Esophagus squamous epithelium (tissue), 5 donors: ENCODE data around the gene HEATR1. TPM values are rescaled to one million over a fixed set of nuclear protein-coding genes. Genes with fewer than 3 reads are reported as not detected.

Experiments
- DNase-seq: peaks from one replicate; lab custom pipeline; 2025; lab: John Stamatoyannopoulos, UW
- H3K27ac ChIP-seq, 4 donors: fragments of 200-600 bp; sonication (generic); one replicate each; pipeline ENCODE4 v1.5.1; 2016 to 2019; ENCODE audit warnings: mild to moderate bottlenecking in 1 of 4
- H3K27me3 ChIP-seq, 4 donors: fragments of 200-600 bp; sonication (generic); 1 replicate in 3 of 4; 2 replicates in 1 of 4; pipeline versions ENCODE4 v1.5.1 to v1.6.0; 2017 to 2021; ENCODE audit warnings: antibody characterized with exemption in 1 of 4
- H3K36me3 ChIP-seq, 3 donors: fragments of 200-600 bp; sonication (generic); one replicate each; pipeline ENCODE4 v1.5.1; 2016 to 2019
- H3K4me1 ChIP-seq, 3 donors: fragments of 200-600 bp; sonication (generic); one replicate each; pipeline ENCODE4 v1.5.1; 2017 to 2019
- H3K4me3 ChIP-seq, 4 donors: fragments of 200-600 bp; sonication (generic); 1 replicate in 3 of 4; 2 replicates in 1 of 4; pipeline ENCODE4 v1.5.1; 2016 to 2019; ENCODE audit warnings: mild to moderate bottlenecking in 2 of 4, moderate library complexity in 1 of 4
- H3K9me3 ChIP-seq, 3 donors: fragments of 200-600 bp; sonication (generic); one replicate each; pipeline ENCODE4 v1.5.1; 2016 to 2019
- CTCF ChIP-seq, 6 experiments: fragments of 450-650 bp in 4 of 6; fragments of 200-600 bp in 2 of 6; sonication (generic) in 2 of 6; IDR thresholded peaks; one replicate each; pipeline ENCODE4 v1.5.1; 2016 to 2019; ENCODE audit warnings: antibody characterized with exemption in 6 of 6, mild to moderate bottlenecking in 4 of 6, moderate library complexity in 4 of 6
- POLR2A ChIP-seq, 4 donors: fragments of 450-650 bp; IDR thresholded peaks; one replicate each; pipeline ENCODE4 v1.6.1; 2017; ENCODE audit warnings: antibody characterized with exemption in 4 of 4, mild to moderate bottlenecking in 4 of 4, moderate library complexity in 3 of 4
- WGBS, 2 donors: methylation state at CpG; one replicate each; pipeline ENCODE4 v1.1.5; 2018; 5-methylcytosine and 5-hydroxymethylcytosine counted together
- intact Hi-C: fragments of 100-400 bp; cut with DNase I; formaldehyde crosslinking; loops from one replicate; pipeline ENCODE4 v1.15.0; 2022
- total RNA-seq, 4 donors: library from RNA; depleted of rRNA; stranded (reverse); fragments of >200 nt; gene quantifications; one replicate each; pipeline ENCODE4 v1.1.0, GENCODE V29; 2016
- donor health status: DM: yes; HTN: yes; CAD: no.

HEATR1 gene
- total RNA-seq, 4 donors from 2014 or later = 12.4 to 38.9 (median 23.9) TPM

DNA sequence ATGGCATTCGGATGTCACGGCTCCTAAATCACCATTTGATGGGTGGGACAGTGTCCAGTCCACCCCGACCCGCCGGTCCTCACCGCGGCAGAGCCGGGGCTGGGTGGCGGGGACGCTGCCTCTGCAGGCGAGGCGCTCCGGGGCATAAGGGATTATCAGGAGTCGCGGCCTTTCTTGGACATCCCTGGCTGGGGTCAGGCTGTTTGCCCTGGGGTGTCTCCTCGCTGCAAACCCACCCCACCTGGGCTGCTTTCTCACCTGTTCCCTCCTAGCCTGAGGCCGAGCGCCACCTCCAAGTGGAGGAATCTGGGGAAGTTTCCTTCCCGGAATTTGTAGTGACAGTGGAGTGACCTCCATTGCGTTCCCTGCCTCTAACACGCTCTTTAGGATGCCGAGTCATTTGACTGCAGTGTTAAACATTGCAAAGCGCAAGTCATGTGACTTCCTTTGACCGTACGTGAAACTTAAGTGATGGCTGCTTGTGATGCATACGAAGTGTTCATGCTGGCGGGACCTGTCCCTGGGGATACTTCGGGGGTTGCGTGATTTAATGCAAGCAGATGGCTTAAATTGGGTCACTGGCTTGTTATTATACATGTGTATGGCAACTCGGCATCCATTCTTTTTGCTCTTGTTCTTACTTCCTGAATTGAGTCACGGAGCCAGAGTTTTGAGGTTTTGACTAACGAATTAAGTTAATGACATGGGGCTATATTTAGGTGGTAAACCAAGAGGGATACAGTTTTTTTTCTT, 80.0 kb downstream of the HEATR1 start:
- DNase-seq = no peak
- peaks cover 0 to 37% (median 0%) of the 10 kb centered on the region in 3 donors for H3K36me3 ChIP-seq
- H3K4me3 ChIP-seq = peak overlapping the region; percentile 69 to 97 (median 84)
- TF ChIP-seq CTCF (IDR thresholded peaks at IDR 0.05) (no peak), POLR2A (IDR thresholded peaks at IDR 0.05) (peak in 1 of 4 donors; percentile 58)
- peak overlapping the region; percentile 87 to 95 (median 92) for H3K27ac ChIP-seq
- no peaks in the 10 kb centered on the region for H3K27me3 ChIP-seq
- no peaks in the 10 kb centered on the region for H3K9me3 ChIP-seq
- H3K4me1 ChIP-seq = peaks cover 4 to 20% (median 8%) of the 10 kb centered on the region in 3 donors
- intact Hi-C loops = no loop called here
- 0 to 1% methylated on average over 14 to 15 of the region's 32 CpGs for WGBS, 2 donors

DNA sequence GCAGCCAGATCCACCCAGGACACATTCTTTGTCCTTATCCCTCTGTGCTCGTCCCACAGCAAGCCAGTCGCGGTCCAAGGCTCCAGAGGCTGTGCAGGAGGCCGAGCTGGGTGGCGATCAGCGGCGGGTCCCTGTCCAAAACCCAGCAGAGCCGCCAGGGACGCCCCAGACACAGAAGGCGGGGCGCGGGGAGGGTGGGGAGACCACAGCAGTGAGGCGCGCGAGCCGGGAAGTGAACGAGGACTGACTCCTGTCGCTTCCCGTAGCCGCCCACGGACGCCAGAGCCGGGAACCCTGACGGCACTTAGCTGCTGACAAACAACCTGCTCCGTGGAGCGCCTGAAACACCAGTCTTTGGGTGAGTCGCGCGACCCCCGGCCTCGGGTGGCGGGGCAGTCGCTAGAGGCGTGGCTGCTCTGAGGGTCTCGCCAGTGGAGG, 80.6 kb downstream of the HEATR1 start, which contains the start of gene LGALS8:
LGALS8 (plus strand) TSS at position 279 of the 438 bp plus-strand sequence. CDS start 2,089 bp downstream, outside the sequence.
- H3K4me1 ChIP-seq = peaks cover 4 to 20% (median 8%) of the 10 kb centered on the region in 3 donors
- intact Hi-C loops = no loop called here
- peak; percentile 41 for DNase-seq
- WGBS, 2 donors = no CpG with 5 or more reads among the region's 35 CpGs
- no peaks in the 10 kb centered on the region for H3K9me3 ChIP-seq
- H3K36me3 ChIP-seq = peaks cover 0 to 31% (median 0%) of the 10 kb centered on the region in 3 donors
- peak within 1 kb of the TSS; percentile 69 to 97 (median 84) for H3K4me3 ChIP-seq
- TF ChIP-seq POLR2A (IDR thresholded peaks at IDR 0.05) (peak in 1 of 4 donors; percentile 26), CTCF (IDR thresholded peaks at IDR 0.05) (peak in 1 of 6 experiments; percentile 13)
- no peaks in the 10 kb centered on the region for H3K27me3 ChIP-seq
- H3K27ac ChIP-seq = peak within 1 kb of the TSS; percentile 87 to 95 (median 92)

DNA sequence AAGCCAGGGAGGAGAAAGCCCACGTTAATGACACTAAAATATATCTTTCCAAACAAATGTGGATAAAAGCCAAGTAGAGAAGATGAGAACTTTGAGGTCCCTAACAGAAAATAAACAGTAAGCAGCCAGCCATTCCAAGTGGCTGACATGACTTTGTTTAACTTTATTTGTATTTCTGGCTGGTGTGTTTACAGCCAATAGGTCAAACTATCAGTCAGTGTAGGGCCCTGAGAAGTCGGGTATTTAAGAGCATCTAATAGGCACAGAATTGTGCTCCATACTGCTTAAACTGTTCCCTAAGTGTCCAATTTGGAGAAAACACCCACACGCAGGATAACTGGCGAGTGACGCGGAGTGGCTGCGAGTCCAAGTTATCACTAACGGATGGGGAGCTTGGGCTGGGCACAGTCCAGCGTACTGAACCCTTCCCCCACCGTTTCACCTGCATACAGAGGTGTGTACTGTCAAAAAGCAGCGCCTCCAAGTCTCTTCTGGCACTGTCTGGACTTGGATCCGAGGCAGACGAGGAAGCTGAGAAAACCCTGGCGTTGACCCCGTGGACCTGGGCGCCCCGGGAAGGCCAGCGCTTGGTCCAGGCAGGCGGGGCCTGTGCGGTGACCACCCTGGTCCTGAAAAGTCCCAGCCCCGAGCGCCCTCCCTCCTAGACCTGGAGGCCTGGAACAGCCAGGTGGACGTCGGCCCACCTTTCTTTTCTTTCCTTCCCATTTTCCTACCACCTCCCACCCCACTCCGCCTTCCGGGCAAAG, 81.2 kb downstream of the HEATR1 start:
- WGBS, 2 donors = 15 to 20% methylated on average over 12 to 14 of the region's 26 CpGs
- no peak for TF ChIP-seq CTCF (IDR thresholded peaks at IDR 0.05)
- DNase-seq = no peak
- peaks cover 4 to 20% (median 8%) of the 10 kb centered on the region in 3 donors for H3K4me1 ChIP-seq
- peak overlapping the region; percentile 69 to 97 (median 84) for H3K4me3 ChIP-seq
- no peaks in the 10 kb centered on the region for H3K9me3 ChIP-seq
- H3K36me3 ChIP-seq = peaks cover 0 to 26% (median 0%) of the 10 kb centered on the region in 3 donors
- no peaks in the 10 kb centered on the region for H3K27me3 ChIP-seq
- H3K27ac ChIP-seq = peak overlapping the region; percentile 87 to 95 (median 92)
- intact Hi-C loops = no loop called here

DNA sequence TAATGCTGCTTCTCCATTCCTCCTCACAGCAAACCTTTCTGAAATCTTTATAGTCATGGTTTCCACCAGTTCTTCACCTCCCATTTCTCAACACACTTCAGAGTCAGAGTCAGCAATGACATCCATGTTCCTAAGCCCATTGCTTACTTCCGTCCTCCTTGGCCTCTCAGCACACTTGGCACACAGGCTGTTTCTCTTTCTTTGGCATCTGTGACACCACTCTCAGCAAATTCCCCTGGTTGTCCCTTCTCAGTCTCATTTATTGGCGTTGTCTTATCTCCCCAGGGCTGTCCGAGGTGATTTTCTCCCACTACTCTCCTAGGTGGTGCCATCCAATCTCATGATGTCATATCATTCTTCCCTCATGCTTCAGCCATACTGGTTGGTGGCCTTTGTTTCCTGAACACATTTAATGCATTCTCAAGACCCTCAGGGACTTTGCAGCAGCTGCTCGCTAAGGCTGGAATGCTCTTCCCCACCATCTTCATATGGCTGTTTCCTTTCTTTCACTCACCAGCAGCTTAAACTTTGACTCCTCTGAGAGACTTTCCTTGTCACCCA, 83.8 kb downstream of the HEATR1 start:
- H3K4me3 ChIP-seq = no peak overlapping the region
- DNase-seq = no peak
- WGBS, 2 donors = 78 to 80% methylated on average over 4 of the region's 4 CpGs

More for the DNA sequence above, 83.8 kb downstream of the HEATR1 start:
- Histone ChIP-seq H3K4me1 (peaks cover 11 to 44% (median 16%) of the 10 kb centered on the region in 3 donors), H3K9me3 (no peaks in the 10 kb centered on the region), H3K36me3 (peaks cover 0 to under 1% (median 0%) of the 10 kb centered on the region in 3 donors), H3K27me3 (no peaks in the 10 kb centered on the region), H3K27ac (no peak overlapping the region)
- no peak for TF ChIP-seq POLR2A (IDR thresholded peaks at IDR 0.05)
- TF ChIP-seq CTCF (IDR thresholded peaks at IDR 0.05) = no peak
- intact Hi-C loops = no loop called here
